ENCODE measurements around the gene LCN6. TPM values are rescaled to one million over a fixed set of nuclear protein-coding genes. Genes with fewer than 3 reads are reported as not detected.
"Not testable (repeated sequence)": the region's sequence is repeated elsewhere in the genome, so short reads cannot be mapped to it uniquely, and the experiment has no call there.

LCN6 gene
- total RNA-seq, 2 donors from 2014 or later: not detected

GRCh38 chr9:136714893-136715274 is 33.4 kb downstream of the LCN6 start:
- Mint-ChIP-seq H3K4me1 (ENCODE audit: low read depth in 2 of 2) (peaks cover 0 to 6% of the 10 kb centered on the region in 2 donors), H3K27me3 (peaks cover 17 to 23% of the 10 kb centered on the region in 2 donors), H3K27ac (no peak overlapping the region), H3K9me3 (no peaks in the 10 kb centered on the region), H3K4me3 (no peak overlapping the region), H3K36me3 (no peaks in the 10 kb centered on the region)
- ATAC-seq (no peak), DNase-seq (ENCODE audit: low spot score) (no peak)

GRCh38 chr9:136714096-136714892 is 34.0 kb downstream of the LCN6 start:
- no peak for DNase-seq (ENCODE audit: low spot score)
- no peak overlapping the region for H3K27ac Mint-ChIP-seq
- H3K36me3 Mint-ChIP-seq: no peaks in the 10 kb centered on the region
- H3K27me3 Mint-ChIP-seq: peaks cover 17 to 23% of the 10 kb centered on the region in 2 donors
- no peak for ATAC-seq
- no peaks in the 10 kb centered on the region for H3K9me3 Mint-ChIP-seq
- peaks cover 0 to 6% of the 10 kb centered on the region in 2 donors for H3K4me1 Mint-ChIP-seq (ENCODE audit: low read depth in 2 of 2)
- no peak overlapping the region for H3K4me3 Mint-ChIP-seq

- no peaks in the 10 kb centered on the region for H3K36me3 Mint-ChIP-seq
- H3K4me3 Mint-ChIP-seq: no peak overlapping the region
- H3K4me1 Mint-ChIP-seq (ENCODE audit: low read depth in 2 of 2): peaks cover 0 to 6% of the 10 kb centered on the region in 2 donors
- no peak for DNase-seq (ENCODE audit: low spot score)
- ATAC-seq: no peak
- no peak overlapping the region for H3K27ac Mint-ChIP-seq
- H3K27me3 Mint-ChIP-seq: peaks cover 17 to 23% of the 10 kb centered on the region in 2 donors
- no peaks in the 10 kb centered on the region for H3K9me3 Mint-ChIP-seq
These were observed 34.8 kb downstream of the LCN6 start for GRCh38 chr9:136713550-136713949.

GRCh38 chr9:136712690-136713544 is 35.4 kb downstream of the LCN6 start:
- Mint-ChIP-seq H3K27me3 (peaks cover 17 to 26% of the 10 kb centered on the region in 2 donors), H3K27ac (no peak overlapping the region), H3K4me1 (ENCODE audit: low read depth in 2 of 2) (peaks cover 0 to 6% of the 10 kb centered on the region in 2 donors), H3K4me3 (no peak overlapping the region), H3K9me3 (no peaks in the 10 kb centered on the region), H3K36me3 (no peaks in the 10 kb centered on the region)
- DNase-seq (ENCODE audit: low spot score) (no peak), ATAC-seq (no peak)

GRCh38 chr9:136711751-136712689 is 36.3 kb downstream of the LCN6 start, which contains the start of gene DIPK1B:
DIPK1B (plus strand) TSS chr9:136712572; CDS start chr9:136712666, 94 bp downstream.
- peaks cover 17 to 26% of the 10 kb centered on the region in 2 donors for H3K27me3 Mint-ChIP-seq

GRCh38 chr9:136711219-136711648 is 37.1 kb downstream of the LCN6 start:
- DNase-seq (ENCODE audit: low spot score); H3K27ac Mint-ChIP-seq; ATAC-seq; H3K36me3 Mint-ChIP-seq; H3K9me3 Mint-ChIP-seq; H3K4me1 Mint-ChIP-seq (ENCODE audit: low read depth in 2 of 2): not testable (repeated sequence)
- H3K4me3 Mint-ChIP-seq: peak overlapping the region; percentile 37
- H3K27me3 Mint-ChIP-seq: peaks cover 17 to 26% of the 10 kb centered on the region in 2 donors

More at GRCh38 chr9:136711751-136712689, 36.3 kb downstream of the LCN6 start, which contains the start of gene DIPK1B:
- Mint-ChIP-seq H3K4me3 (peak within 1 kb of the TSS; percentile 37), H3K4me1 (ENCODE audit: low read depth in 2 of 2) (peaks cover 0 to 6% of the 10 kb centered on the region in 2 donors), H3K27ac (no peak within 1 kb of the TSS), H3K36me3 (no peaks in the 10 kb centered on the region), H3K9me3 (no peaks in the 10 kb centered on the region)
- peak in 1 of 2 donors; percentile 21 for ATAC-seq
- DNase-seq (ENCODE audit: low spot score): no peak

- Mint-ChIP-seq H3K4me3 (no peak overlapping the region), H3K36me3 (no peaks in the 10 kb centered on the region), H3K27ac (no peak overlapping the region), H3K27me3 (peaks cover 17 to 27% of the 10 kb centered on the region in 2 donors), H3K4me1 (ENCODE audit: low read depth in 2 of 2) (peaks cover 0 to 6% of the 10 kb centered on the region in 2 donors), H3K9me3 (no peaks in the 10 kb centered on the region)
- ATAC-seq (no peak), DNase-seq (ENCODE audit: low spot score) (no peak)
These were observed 37.8 kb downstream of the LCN6 start for GRCh38 chr9:136710543-136710942.

- Mint-ChIP-seq H3K27ac (no peak overlapping the region), H3K27me3 (peaks cover 17 to 29% of the 10 kb centered on the region in 2 donors), H3K4me1 (ENCODE audit: low read depth in 2 of 2) (peaks cover 0 to 6% of the 10 kb centered on the region in 2 donors), H3K4me3 (no peak overlapping the region), H3K36me3 (no peaks in the 10 kb centered on the region), H3K9me3 (no peaks in the 10 kb centered on the region)
- DNase-seq (ENCODE audit: low spot score) (no peak), ATAC-seq (no peak)
These were observed 38.7 kb downstream of the LCN6 start for GRCh38 chr9:136709454-136710109.

- ATAC-seq: no peak
- Mint-ChIP-seq H3K9me3 (no peaks in the 10 kb centered on the region), H3K4me3 (no peak overlapping the region), H3K4me1 (ENCODE audit: low read depth in 2 of 2) (peaks cover 0 to 9% of the 10 kb centered on the region in 2 donors), H3K36me3 (no peaks in the 10 kb centered on the region), H3K27ac (no peak overlapping the region), H3K27me3 (peaks cover 17 to 22% of the 10 kb centered on the region in 2 donors)
- DNase-seq (ENCODE audit: low spot score): no peak
These were observed 40.3 kb downstream of the LCN6 start for GRCh38 chr9:136707849-136708517.

GRCh38 chr9:136707011-136707410 is 41.3 kb downstream of the LCN6 start:
- ATAC-seq: no peak
- Mint-ChIP-seq H3K9me3 (no peaks in the 10 kb centered on the region), H3K4me1 (ENCODE audit: low read depth in 2 of 2) (peaks cover 2 to 10% of the 10 kb centered on the region in 2 donors), H3K27ac (no peak overlapping the region), H3K36me3 (no peaks in the 10 kb centered on the region), H3K27me3 (peaks cover 17 to 25% of the 10 kb centered on the region in 2 donors), H3K4me3 (no peak overlapping the region)
- no peak for DNase-seq (ENCODE audit: low spot score)

GRCh38 chr9:136705564-136705963 is 42.8 kb downstream of the LCN6 start:
- no peaks in the 10 kb centered on the region for H3K9me3 Mint-ChIP-seq
- ATAC-seq: no peak
- H3K27ac Mint-ChIP-seq: no peak overlapping the region

GRCh38 chr9:136704741-136705140 is 43.6 kb downstream of the LCN6 start:
- not testable (repeated sequence) for ATAC-seq; H3K9me3 Mint-ChIP-seq; H3K36me3 Mint-ChIP-seq; H3K27ac Mint-ChIP-seq; DNase-seq (ENCODE audit: low spot score); H3K4me3 Mint-ChIP-seq
- Mint-ChIP-seq H3K4me1 (ENCODE audit: low read depth in 2 of 2) (peaks cover 20 to 21% of the 10 kb centered on the region in 2 donors), H3K27me3 (peaks cover 0 to 18% of the 10 kb centered on the region in 2 donors)

More at GRCh38 chr9:136705564-136705963, 42.8 kb downstream of the LCN6 start:
- H3K4me1 Mint-ChIP-seq (ENCODE audit: low read depth in 2 of 2): peaks cover 15 to 17% of the 10 kb centered on the region in 2 donors
- H3K36me3 Mint-ChIP-seq: no peaks in the 10 kb centered on the region
- no peak overlapping the region for H3K4me3 Mint-ChIP-seq
- H3K27me3 Mint-ChIP-seq: peaks cover 6 to 22% of the 10 kb centered on the region in 2 donors
- no peak for DNase-seq (ENCODE audit: low spot score)
